Stimulated activated memory B cell treated with anti-CD40 and anti-IgM and Interleukin-4, amounts not matched to agents 10 μg/mL and 1 μg/mL and 100 μg/mL, for 72 hours (primary cell): ENCODE measurements around the gene DPEP2.
"Not testable (repeated sequence)": the region's sequence is repeated elsewhere in the genome, so short reads cannot be mapped to it uniquely, and the experiment has no call there.

Experiments
- ATAC-seq: fragments of 150-1000 bp; cut with Tn5 transposase; 2 replicates; pipeline ENCODE4 v1.10.0; 2021
- H3K27ac Mint-ChIP-seq: one replicate; pipeline ENCODE4 v1.8.0; 2022; ENCODE audit warnings: mild to moderate bottlenecking, mixed read lengths
- H3K27me3 Mint-ChIP-seq: one replicate; pipeline ENCODE4 v1.8.0; 2022; ENCODE audit warnings: mixed read lengths
- H3K36me3 Mint-ChIP-seq: one replicate; pipeline ENCODE4 v1.8.0; 2022; ENCODE audit warnings: mixed read lengths
- H3K4me1 Mint-ChIP-seq: one replicate; pipeline ENCODE4 v1.8.0; 2022; ENCODE audit warnings: mixed read lengths
- H3K4me3 Mint-ChIP-seq: one replicate; pipeline ENCODE4 v1.8.0; 2022; ENCODE audit warnings: mild to moderate bottlenecking, moderate library complexity, mixed read lengths
- H3K9me3 Mint-ChIP-seq: one replicate; pipeline ENCODE4 v1.8.0; 2022; ENCODE audit warnings: mixed read lengths

Gene DPEP2

GRCh38 chr16:67943256-67943618, 56.0 kb downstream of the DPEP2 start:
- ATAC-seq, result no peak
- Mint-ChIP-seq H3K27ac (no peak overlapping the region), H3K4me1 (peaks cover 27% of the 10 kb centered on the region), H3K36me3 (peaks cover 32% of the 10 kb centered on the region), H3K9me3 (no peaks in the 10 kb centered on the region), H3K27me3 (no peaks in the 10 kb centered on the region), H3K4me3 (no peak overlapping the region)

DNA sequence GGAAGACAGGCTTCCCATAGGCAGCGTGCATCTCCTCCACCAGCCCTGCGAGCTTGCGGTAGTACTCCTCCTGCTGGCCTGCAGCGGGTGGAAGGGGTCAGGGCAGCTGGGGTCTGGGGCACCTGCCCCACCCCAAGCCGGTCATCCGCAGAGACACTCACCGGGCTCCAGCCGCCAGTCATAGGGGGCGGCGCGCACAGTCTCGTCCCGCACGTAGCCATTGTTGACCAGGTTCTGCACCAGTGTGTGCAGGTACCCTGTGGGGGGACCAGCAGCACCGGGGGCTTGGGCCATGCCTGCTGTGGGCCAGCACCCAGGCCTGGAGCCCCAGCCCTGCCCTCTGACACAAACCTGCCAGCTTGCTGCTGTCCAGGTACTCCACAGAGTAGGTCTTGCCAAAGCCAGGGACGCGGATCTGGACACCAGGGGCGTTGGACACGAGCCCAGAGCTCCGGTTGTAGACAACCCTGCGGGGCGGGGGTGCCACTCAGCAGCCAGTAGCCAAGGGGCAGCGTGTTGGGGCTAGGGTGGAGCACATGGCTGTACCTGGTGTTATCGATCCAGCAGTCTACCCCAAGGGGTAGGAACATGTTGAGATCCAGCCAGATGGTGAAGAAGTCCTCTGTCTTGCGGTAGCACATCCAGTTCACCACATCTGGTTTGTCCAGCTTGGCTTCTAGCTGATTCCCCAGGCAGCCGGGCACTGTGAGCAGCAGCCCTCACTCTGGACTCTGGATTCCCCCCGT, 56.6 kb downstream of the DPEP2 start:
- Mint-ChIP-seq H3K36me3 (peaks cover 32% of the 10 kb centered on the region), H3K27ac (no peak overlapping the region), H3K4me3 (no peak overlapping the region), H3K9me3 (no peaks in the 10 kb centered on the region), H3K27me3 (no peaks in the 10 kb centered on the region), H3K4me1 (peaks cover 31% of the 10 kb centered on the region)
- ATAC-seq, result no peak

GRCh38 chr16:67942200-67942509, 57.1 kb downstream of the DPEP2 start:
- H3K36me3 Mint-ChIP-seq, result peaks cover 32% of the 10 kb centered on the region
- no peak overlapping the region for H3K27ac Mint-ChIP-seq
- peak; percentile 54 for ATAC-seq
- no peaks in the 10 kb centered on the region for H3K27me3 Mint-ChIP-seq
- peaks cover 37% of the 10 kb centered on the region for H3K4me1 Mint-ChIP-seq
- H3K4me3 Mint-ChIP-seq, result no peak overlapping the region
- no peaks in the 10 kb centered on the region for H3K9me3 Mint-ChIP-seq

GRCh38 chr16:67941469-67942199, 57.6 kb downstream of the DPEP2 start:
- H3K27me3 Mint-ChIP-seq, result no peaks in the 10 kb centered on the region
- H3K36me3 Mint-ChIP-seq, result peaks cover 31% of the 10 kb centered on the region
- H3K4me1 Mint-ChIP-seq, result peaks cover 42% of the 10 kb centered on the region
- no peak overlapping the region for H3K27ac Mint-ChIP-seq
- ATAC-seq, result no peak
- H3K4me3 Mint-ChIP-seq, result no peak overlapping the region
- no peaks in the 10 kb centered on the region for H3K9me3 Mint-ChIP-seq

DNA sequence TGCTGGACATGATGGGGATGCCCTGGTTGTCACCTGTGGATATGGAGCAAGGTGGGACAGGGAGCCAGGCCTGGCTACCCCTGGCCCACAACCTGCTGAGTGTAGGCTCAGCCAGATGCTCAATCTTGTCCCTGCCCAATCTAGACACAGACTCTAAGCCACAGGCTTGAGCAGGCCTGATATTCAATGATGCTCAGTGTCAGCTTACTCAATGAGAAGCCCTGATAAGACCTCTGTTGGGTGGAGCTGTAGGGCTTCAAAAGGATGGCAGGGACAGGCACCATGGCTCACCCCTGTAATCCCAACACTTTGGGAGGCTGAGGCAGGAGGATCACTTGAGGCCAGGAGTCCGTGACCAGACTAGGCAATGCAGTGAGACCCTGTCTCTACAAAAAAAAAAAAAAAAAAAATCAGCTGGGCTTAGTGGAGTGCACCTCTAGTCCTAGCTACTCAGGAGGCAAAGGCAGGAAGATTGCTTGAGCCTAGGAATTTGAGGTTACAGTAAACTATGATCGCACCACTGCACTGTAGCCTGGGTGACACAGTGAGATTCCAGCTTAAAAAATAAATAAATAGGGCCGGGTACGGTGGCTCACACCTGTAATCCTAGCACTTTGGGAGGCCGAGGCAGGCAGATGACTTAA, 58.7 kb downstream of the DPEP2 start:
- no peaks in the 10 kb centered on the region for H3K27me3 Mint-ChIP-seq
- H3K9me3 Mint-ChIP-seq, result no peaks in the 10 kb centered on the region
- no peak for ATAC-seq
- peak overlapping the region; percentile 78 for H3K27ac Mint-ChIP-seq
- peaks cover 29% of the 10 kb centered on the region for H3K36me3 Mint-ChIP-seq
- H3K4me3 Mint-ChIP-seq, result no peak overlapping the region
- peaks cover 44% of the 10 kb centered on the region for H3K4me1 Mint-ChIP-seq

- peaks cover 37% of the 10 kb centered on the region for H3K36me3 Mint-ChIP-seq
- ATAC-seq, result no peak
- peak overlapping the region; percentile 7 for H3K4me3 Mint-ChIP-seq
- no peaks in the 10 kb centered on the region for H3K27me3 Mint-ChIP-seq
- H3K4me1 Mint-ChIP-seq, result peaks cover 52% of the 10 kb centered on the region
- no peaks in the 10 kb centered on the region for H3K9me3 Mint-ChIP-seq
- peak overlapping the region; percentile 78 for H3K27ac Mint-ChIP-seq
Observed at GRCh38 chr16:67939507-67940445, 59.5 kb downstream of the DPEP2 start.

DNA sequence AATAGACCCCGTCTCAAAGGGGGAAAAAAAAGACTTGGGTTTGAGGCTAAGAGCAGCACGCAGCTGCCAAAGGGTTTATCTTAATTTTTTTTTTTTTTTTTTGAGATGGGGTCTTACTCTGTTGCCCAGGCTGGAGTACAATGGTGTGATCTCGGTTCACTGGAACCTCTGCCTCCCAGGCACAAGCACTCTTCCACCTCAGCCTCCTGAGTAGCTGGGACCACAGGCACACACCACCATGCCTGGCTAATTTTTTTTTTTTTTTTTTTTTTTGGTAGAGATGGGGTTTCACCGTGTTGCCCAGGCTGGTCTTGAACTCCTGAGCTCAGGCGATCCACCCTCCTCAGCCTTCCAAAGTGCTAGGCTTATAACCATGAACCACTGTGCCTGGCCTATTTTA, 61.6 kb downstream of the DPEP2 start:
- Mint-ChIP-seq H3K4me3 (peak overlapping the region; percentile 100), H3K36me3 (peaks cover 51% of the 10 kb centered on the region), H3K4me1 (peaks cover 65% of the 10 kb centered on the region), H3K27ac (peak overlapping the region; percentile 99)
- not testable (repeated sequence) for ATAC-seq, H3K27me3 Mint-ChIP-seq, H3K9me3 Mint-ChIP-seq
